22Rv1 (cell line): Measurements from ENCODE around the gene MRPL55.

ENCODE experiments used
- ZFX ChIP-seq: fragments of 450-650 bp; IDR thresholded peaks from 2 replicates; pipeline ENCODE4 v1.6.1; 2017; ENCODE audit warnings: antibody characterized with exemption, borderline replicate concordance
- TF ChIP-seq, protein P1 (sequence below): fragments of 450-650 bp; IDR thresholded peaks from 2 replicates; pipeline ENCODE4 v1.5.1; 2017; ENCODE audit warnings: mild to moderate bottlenecking

DNA sequence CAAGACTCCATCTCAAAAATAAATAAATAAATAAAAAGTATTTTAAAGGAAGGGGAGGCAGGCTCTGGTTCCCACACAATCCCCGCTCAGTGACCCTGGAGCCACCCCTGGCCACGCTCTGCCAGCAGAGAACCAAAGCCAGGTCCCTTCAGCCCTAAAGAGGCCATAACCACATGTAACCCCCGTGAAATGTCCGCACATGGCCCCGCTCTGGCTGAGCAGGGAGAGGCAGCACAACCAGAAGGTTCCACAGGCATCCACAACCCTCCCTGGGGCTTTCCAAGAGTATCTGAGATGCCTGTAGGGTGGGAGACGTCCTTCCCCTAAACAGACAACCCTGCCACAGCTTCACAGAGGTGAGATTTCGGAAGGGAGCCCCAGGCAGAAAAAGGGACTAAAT, 28.0 kb downstream of the MRPL55 start:
- TF ChIP-seq, protein P1, sequence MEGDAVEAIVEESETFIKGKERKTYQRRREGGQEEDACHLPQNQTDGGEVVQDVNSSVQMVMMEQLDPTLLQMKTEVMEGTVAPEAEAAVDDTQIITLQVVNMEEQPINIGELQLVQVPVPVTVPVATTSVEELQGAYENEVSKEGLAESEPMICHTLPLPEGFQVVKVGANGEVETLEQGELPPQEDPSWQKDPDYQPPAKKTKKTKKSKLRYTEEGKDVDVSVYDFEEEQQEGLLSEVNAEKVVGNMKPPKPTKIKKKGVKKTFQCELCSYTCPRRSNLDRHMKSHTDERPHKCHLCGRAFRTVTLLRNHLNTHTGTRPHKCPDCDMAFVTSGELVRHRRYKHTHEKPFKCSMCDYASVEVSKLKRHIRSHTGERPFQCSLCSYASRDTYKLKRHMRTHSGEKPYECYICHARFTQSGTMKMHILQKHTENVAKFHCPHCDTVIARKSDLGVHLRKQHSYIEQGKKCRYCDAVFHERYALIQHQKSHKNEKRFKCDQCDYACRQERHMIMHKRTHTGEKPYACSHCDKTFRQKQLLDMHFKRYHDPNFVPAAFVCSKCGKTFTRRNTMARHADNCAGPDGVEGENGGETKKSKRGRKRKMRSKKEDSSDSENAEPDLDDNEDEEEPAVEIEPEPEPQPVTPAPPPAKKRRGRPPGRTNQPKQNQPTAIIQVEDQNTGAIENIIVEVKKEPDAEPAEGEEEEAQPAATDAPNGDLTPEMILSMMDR, result no peak
- TF ChIP-seq ZFX, result no peak
